ENCODE measurements around the gene SLC25A5. TPM values are rescaled to one million over a fixed set of nuclear protein-coding genes. Genes with fewer than 3 reads are reported as not detected.

The SLC25A5 gene
- total RNA-seq, 1 experiment from 2014 or later, result 573 TPM

DNA sequence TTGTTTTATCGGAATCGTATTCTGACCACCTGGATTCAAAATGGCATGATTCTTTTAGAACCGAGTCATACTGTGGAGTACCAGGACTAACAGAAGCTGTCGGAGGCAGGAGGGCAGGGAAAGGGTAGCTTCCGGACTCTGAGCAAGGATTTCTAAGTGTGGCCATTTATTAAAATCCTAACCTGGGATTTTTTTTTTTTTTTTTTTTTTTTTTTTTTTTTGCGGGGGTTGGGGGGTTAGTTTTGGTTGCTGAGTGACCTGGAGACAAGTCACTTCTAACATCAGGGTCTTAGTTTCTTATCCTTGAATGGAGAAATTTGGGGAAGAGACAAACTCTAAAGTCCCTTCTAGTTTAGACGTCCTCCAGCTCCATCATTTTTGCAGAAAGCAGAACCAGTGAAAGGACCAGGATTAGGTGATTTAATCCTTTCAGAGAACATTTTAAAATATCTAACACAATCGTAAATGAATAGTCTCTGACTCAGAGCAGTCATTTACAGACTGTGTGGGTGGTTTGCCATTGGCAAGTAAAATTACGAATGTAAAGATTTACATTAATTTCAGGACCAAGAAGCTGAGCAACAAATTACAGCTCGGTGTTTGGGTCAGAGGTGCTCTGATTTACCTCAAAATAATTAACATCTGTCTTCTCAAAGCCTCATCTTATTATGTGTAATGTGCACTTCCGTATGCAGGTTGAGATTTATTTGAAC, 7.3 kb downstream of the SLC25A5 start (continued):
- TF ChIP-seq KAT7 (CRISPR knock-in tag; IDR thresholded peaks at IDR 0.05; ENCODE audit: borderline replicate concordance) (no peak), TEAD1 (CRISPR knock-in tag; IDR thresholded peaks at IDR 0.05) (no peak), ZNF423 (CRISPR knock-in tag; IDR thresholded peaks at IDR 0.05) (no peak), FOXP1 (CRISPR knock-in tag; IDR thresholded peaks at IDR 0.05; ENCODE audit: borderline replicate concordance) (no peak)

DNA sequence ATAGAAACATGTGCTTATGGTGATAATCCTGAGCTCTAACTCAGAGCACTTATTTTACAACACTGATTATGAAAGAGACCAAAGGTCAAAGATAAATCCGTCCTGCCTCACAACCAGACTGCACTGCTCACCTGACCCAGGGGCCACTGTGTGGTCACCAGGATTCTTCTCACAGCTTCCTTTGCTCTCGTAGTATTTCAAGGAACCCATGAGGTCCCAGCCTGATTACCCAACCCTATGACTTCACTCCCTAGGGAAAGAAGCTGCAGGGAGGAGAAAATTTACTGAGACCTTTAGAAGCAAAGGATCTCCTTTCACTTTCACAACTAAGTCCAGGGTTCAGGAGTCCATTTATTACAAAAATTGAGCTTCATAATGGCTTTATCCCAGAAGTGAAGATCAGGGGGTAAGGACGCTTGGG, 9.6 kb downstream of the SLC25A5 start:
- no peaks in the 10 kb centered on the region for H3K9me3 Mint-ChIP-seq
- H3K4me3 Mint-ChIP-seq, result no peak overlapping the region
- ATAC-seq, result no peak
- TF ChIP-seq NR3C1 (CRISPR knock-in tag; conservative IDR thresholded peaks at IDR 0.05; ENCODE audit: low read depth) (no peak), GTF2I (CRISPR knock-in tag; conservative IDR thresholded peaks at IDR 0.05) (no peak), OVOL2 (CRISPR knock-in tag; IDR thresholded peaks at IDR 0.05; ENCODE audit: borderline replicate concordance) (no peak), GRHL2 (CRISPR knock-in tag; IDR thresholded peaks at IDR 0.05; ENCODE audit: insufficient replicate concordance, severe bottlenecking) (no peak), SP1 (CRISPR knock-in tag; conservative IDR thresholded peaks at IDR 0.05) (no peak), ZNF423 (CRISPR knock-in tag; IDR thresholded peaks at IDR 0.05) (no peak), FOXJ3 (CRISPR knock-in tag; IDR thresholded peaks at IDR 0.05; ENCODE audit: borderline replicate concordance) (no peak)
- TF ChIP-seq, protein P1, sequence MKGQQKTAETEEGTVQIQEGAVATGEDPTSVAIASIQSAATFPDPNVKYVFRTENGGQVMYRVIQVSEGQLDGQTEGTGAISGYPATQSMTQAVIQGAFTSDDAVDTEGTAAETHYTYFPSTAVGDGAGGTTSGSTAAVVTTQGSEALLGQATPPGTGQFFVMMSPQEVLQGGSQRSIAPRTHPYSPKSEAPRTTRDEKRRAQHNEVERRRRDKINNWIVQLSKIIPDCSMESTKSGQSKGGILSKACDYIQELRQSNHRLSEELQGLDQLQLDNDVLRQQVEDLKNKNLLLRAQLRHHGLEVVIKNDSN (CRISPR knock-in tag; IDR thresholded peaks at IDR 0.05), result no peak
- H3K27ac Mint-ChIP-seq, result no peak overlapping the region
- ChIA-PET CTCF (interaction anchor here (1.0 to 1.4 kb wide), 3 partner anchors 9 to 34 kb away, joined by 3 to 4 read pairs (median 4); no protein-coding TSS in a partner anchor), POLR2A (no interaction called here)
- no peaks in the 10 kb centered on the region for H3K4me1 Mint-ChIP-seq
- no peaks in the 10 kb centered on the region for H3K36me3 Mint-ChIP-seq
- H3K27me3 Mint-ChIP-seq (ENCODE audit: low read depth), result peaks cover 8% of the 10 kb centered on the region
- DNase-seq (ENCODE audit: low spot score), result no peak

DNA sequence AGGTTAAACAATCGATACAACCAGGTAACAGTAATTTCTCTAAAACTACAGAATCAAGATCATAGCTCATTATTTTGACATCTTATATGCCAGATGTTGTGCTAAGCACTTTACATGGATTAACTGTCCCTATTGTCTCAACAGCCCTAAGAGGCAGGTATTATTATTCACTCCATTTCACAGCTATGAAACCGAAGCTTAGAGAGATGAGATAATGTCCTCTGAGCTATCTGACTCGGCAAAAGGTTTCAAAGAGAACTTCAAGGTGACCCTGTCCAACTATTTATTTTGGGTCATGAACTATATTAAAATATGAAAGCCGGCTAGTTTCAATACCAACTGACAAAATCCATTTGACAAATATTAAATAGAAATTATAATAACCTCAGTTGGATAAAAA, 10.3 kb downstream of the SLC25A5 start:
- POLR2A ChIA-PET, result no interaction called here
- H3K9me3 Mint-ChIP-seq, result no peaks in the 10 kb centered on the region
- TF ChIP-seq FOXP1 (CRISPR knock-in tag; IDR thresholded peaks at IDR 0.05; ENCODE audit: borderline replicate concordance), result no peak
- no peak for TF ChIP-seq CREM (CRISPR knock-in tag; IDR thresholded peaks at IDR 0.05)
- no peak for TF ChIP-seq ETV6 (CRISPR knock-in tag; IDR thresholded peaks at IDR 0.05)
- TF ChIP-seq NR3C1 (CRISPR knock-in tag; conservative IDR thresholded peaks at IDR 0.05; ENCODE audit: low read depth), result no peak
- TF ChIP-seq SMAD3 (CRISPR knock-in tag; IDR thresholded peaks at IDR 0.05; ENCODE audit: borderline replicate concordance), result no peak
- TF ChIP-seq SP1 (CRISPR knock-in tag; conservative IDR thresholded peaks at IDR 0.05), result no peak

DNA sequence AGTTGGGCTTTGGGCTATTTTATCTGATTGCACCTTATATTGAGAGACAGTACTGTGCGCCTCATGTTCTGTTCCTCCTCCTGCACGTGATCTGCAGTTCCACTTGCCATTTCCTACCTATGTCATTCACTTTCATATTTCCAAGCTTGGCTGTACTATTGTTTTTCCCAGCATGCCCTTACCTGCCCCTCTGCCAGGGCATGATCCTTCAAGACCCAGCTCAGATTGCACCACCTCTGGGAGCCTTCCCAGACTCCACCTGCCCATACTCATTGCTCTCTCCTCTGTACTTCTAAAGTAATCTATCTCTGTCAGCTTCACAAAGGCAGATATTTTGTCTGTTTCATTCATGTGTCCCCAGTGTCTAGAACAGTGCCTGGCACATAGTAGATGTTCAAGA, 11.6 kb downstream of the SLC25A5 start:
- H3K36me3 Mint-ChIP-seq, result no peaks in the 10 kb centered on the region
- no peak for ATAC-seq
- DNase-seq (ENCODE audit: low spot score), result no peak
- no peaks in the 10 kb centered on the region for H3K9me3 Mint-ChIP-seq
- H3K27me3 Mint-ChIP-seq (ENCODE audit: low read depth), result peaks cover 17% of the 10 kb centered on the region
- no peak overlapping the region; the same call in 1 of the 2 replicates for H3K27ac Mint-ChIP-seq
- H3K4me3 Mint-ChIP-seq, result no peak overlapping the region
- TF ChIP-seq, protein P2, sequence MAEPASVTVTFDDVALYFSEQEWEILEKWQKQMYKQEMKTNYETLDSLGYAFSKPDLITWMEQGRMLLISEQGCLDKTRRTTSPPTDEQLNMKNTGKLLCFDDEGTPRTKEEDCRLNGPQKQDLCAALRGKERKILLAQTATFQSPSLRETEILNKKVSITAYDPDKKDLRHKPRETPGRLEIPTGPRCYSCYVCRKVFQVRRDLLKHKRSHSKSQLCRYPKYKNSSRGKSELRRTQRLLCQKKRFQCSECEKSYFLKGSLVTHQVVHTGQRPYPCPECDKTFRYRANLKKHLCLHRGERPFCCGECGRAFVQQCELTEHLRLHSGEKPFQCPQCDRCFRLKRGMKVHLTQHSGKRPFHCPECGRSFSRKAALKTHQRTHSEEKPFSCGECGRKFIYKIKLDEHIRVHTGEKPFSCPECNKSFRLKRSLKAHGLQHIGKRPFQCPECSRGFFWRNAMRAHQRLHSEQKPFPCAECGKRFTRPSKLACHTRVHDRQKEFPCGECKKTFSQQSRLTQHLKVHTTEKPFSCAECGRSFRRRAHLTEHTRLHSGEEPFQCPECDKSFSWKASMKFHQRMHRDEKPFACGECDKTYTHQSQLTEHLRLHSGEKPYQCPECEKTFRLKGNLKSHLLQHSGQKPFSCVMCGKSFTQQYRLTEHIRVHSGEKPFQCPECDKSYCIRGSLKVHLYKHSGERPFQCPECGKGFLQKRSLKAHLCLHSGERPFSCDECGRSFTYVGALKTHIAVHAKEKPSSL (CRISPR knock-in tag; conservative IDR thresholded peaks at IDR 0.05), result no peak
- TF ChIP-seq, protein P3, sequence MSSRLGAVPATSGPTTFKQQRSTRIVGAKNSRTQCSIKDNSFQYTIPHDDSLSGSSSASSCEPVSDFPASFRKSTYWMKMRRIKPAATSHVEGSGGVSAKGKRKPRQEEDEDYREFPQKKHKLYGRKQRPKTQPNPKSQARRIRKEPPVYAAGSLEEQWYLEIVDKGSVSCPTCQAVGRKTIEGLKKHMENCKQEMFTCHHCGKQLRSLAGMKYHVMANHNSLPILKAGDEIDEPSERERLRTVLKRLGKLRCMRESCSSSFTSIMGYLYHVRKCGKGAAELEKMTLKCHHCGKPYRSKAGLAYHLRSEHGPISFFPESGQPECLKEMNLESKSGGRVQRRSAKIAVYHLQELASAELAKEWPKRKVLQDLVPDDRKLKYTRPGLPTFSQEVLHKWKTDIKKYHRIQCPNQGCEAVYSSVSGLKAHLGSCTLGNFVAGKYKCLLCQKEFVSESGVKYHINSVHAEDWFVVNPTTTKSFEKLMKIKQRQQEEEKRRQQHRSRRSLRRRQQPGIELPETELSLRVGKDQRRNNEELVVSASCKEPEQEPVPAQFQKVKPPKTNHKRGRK (CRISPR knock-in tag; IDR thresholded peaks at IDR 0.05; ENCODE audit: borderline replicate concordance), result no peak
- no peaks in the 10 kb centered on the region for H3K4me1 Mint-ChIP-seq
- ChIA-PET CTCF (interaction anchor here (0.9 kb wide), 1 partner anchor 33 kb away, joined by 4 read pairs; no protein-coding TSS in a partner anchor), POLR2A (no interaction called here)

More for the DNA sequence above, 10.3 kb downstream of the SLC25A5 start:
- no peak overlapping the region for H3K4me3 Mint-ChIP-seq
- no peaks in the 10 kb centered on the region for H3K4me1 Mint-ChIP-seq
- ATAC-seq (no peak), DNase-seq (ENCODE audit: low spot score) (no peak)
- H3K36me3 Mint-ChIP-seq, result no peaks in the 10 kb centered on the region
- H3K27ac Mint-ChIP-seq, result no peak overlapping the region
- CTCF ChIA-PET, result interaction anchor here (1.0 to 1.4 kb wide), 3 partner anchors 9 to 34 kb away, joined by 3 to 4 read pairs (median 4); no protein-coding TSS in a partner anchor
- peaks cover 14% of the 10 kb centered on the region for H3K27me3 Mint-ChIP-seq (ENCODE audit: low read depth)
